NCI-H2107 (cell line): ENCODE data around the gene IPPK.
"Not testable (repeated sequence)": the region's sequence is repeated elsewhere in the genome, so short reads cannot be mapped to it uniquely, and the experiment has no call there.

Experiments used
- DNase-seq: peaks from one replicate; lab custom pipeline; 2025; lab: John Stamatoyannopoulos, UW

The IPPK gene

GRCh38 chr9:92638621-92639101, 31.3 kb downstream of the IPPK start:
- no peak for DNase-seq

- DNase-seq, result no peak
Observed at GRCh38 chr9:92637886-92638620, 31.9 kb downstream of the IPPK start.

DNA sequence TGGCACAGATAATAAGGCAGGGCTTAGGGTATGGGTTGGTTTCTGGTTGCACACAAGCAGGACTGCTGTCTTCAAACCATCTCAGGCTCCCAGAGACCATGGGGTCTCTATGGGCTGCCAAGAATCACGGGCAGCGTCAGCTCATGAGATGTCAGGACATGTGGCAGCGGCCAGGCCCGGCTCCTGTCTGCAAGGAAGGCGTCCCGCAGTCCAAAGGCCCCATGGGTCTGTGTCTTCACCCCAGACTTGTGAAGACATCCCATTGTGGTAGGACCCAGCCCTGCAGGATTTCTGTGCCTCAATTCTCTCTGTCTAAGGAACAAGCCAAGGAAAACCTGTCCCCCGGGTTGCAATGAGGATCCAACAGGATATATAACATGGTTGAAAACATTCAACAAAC, 32.6 kb downstream of the IPPK start:
- no peak for DNase-seq

- no peak for DNase-seq
Observed at GRCh38 chr9:92636627-92637026, 33.3 kb downstream of the IPPK start.

DNA sequence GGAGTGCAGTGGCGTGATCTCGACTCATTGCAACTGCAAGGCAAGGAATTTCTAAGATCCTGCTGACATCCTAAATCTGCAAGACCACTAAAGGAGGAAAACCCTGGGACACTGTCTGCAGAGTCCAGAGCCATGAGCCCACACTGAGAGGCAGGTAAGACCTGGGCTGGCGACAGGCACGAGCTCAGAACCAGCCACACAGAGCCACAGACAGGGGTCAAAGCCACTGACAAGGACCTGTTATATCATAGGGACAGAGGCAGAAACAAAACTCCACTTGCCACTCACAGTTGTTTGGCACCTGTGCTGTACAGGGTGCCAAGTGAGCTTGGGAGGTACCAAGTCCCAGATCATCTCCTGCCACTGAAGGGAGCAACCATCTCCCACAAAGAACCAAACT, 34.2 kb downstream of the IPPK start:
- no peak for DNase-seq

DNA sequence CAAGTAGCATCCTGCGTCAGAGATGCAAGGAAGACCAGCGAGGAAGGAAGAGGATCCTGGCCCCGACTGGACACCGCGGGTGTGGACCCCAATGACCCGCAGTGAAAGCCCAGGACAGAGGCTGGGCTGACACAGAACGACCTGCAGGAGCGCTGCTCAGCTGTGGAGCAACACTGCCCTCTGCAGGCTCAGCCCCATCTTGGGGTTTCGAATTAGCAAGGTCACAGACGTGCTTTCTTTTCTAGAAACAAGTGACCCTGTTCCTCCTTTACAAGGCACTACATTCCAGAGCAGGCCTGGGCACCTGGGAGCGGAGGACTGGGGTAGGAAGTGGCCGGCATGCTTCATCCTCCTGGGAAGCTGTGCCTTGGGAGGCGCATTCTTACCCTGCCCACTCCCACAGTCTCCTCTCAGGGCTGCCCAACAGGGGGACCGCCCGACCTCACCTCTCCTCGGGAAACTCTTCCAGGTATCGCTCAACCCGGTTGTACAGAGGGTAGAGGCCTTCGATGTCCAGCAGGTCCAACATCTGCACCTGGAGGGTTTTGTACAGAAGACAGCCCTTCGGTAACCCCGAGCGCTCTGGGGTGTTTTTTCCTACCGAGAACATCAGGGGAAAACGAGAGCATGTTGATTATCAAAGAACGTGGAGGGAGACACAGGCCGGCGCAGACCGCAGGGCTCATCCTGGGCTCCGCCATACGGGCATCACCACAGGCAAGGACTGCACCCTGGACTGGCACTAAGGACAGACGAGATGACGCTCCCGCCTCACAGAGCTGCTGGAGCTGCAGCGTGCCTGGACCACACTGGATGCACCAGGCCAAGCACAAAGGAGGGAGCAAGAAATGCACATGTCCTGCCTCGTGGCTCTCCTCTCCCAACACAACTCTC, 35.0 kb downstream of the IPPK start:
- no peak for DNase-seq

DNA sequence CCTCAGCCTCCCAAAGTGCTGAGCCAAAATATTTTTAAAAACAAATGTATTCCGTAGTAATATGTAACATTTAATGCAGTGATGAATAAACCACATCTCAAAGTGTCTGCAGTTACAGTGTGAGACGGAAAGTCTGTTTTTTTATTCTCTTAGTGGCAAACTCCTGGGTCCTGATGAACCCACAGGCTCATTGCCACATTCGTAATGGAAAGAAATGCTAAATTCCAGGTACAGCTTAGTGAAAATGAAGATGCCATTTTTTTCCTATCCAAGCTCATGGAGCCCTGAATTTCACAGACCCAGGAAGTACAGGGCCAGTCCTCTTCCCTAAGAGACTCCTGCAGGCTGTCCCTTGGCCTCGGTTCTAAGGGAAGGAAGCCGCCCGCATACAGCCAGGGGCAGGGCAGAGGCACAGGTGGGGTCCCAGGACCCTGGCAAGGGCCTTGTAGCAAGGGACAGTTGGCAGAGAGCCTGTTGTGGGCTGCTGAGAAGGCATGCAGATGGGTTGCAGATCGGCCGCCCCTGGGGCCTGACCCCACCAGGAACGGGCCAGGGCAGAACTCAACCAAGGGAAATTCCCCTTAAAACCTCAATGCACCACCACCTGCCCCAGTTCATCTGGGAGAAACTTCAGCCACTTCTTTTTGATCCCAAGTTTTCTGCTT, 36.2 kb downstream of the IPPK start:
- no peak for DNase-seq

GRCh38 chr9:92632641-92633040, 37.3 kb downstream of the IPPK start:
- DNase-seq, result no peak

DNA sequence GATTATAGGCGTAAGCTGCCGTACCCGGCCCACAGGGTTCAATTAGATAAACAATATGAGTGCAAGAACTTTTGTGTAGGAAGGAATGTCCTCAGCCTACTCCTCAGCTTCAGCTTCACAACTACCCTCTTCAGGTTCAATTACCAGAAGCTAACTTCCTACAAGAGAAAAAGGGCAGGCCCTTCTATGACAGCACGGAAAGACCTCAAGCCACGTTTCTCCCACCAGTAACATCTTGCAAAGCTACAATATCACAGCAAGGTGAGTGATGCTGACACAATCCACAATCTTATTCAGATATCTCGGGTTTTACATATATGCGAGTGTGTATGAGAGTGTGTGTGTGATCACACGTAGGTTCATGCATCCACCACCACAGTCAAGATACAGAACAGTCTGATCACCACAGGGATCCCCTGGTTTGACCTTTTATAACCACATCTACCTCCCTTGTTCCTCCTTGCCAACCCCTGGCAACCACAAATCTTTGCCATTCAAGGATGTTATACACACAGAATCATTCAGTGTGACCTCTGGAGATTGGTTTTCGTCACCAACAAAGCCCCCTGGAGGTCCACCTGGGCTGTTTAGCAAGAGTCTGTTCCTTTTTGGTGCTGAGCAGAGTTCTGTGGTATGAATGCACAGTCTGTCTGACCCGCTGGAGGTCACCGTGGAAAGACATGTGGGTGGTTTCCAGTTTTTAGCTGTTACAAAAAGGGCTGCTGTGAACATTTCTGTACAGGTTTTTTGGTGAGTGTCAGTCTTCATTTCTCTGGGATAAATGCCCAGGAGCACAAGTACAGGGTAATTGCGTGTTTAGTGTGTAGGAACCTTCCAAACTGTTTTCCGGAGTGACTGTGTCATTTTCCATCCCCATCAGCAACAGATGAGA, 38.2 kb downstream of the IPPK start:
- no peak for DNase-seq

DNA sequence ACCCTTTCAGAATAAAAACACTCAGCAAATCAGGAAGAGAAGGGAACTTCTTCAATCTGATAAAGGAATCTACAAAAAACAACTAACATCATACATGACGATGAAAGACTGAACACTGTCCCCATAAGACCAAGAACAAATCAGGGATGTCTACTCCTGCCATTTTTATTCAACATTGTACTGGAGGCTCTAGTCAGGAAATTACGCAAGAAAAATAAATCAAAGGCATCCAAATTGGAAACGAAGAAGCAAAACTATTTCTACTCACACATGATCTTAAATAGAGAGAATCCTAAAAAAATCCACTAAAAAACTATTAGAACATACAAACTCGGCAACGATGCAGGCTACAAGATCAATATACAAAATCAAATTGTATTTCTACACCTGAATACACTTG, 42.3 kb downstream of the IPPK start:
- no peak for DNase-seq

DNA sequence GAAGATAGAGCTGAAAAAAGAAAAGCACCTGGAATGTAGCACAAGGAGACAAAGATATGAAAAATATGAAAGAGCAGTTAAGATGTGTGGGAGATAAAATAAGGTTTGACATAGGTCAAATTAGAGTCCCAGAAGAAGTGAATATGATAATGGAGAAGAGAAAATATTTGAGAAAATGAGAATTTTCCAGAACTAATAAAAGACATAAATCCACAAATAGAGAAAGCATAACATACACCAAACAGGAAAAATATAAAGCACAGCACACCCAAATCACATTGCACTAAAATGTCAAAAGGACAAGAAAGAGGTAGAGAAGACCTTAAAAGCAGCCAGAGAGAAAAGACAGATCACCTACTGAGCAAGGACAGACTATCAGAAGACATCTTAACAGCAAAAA, 43.4 kb downstream of the IPPK start:
- no peak for DNase-seq

GRCh38 chr9:92623936-92624335, 46.0 kb downstream of the IPPK start:
- DNase-seq, result not testable (repeated sequence)

- no peak for DNase-seq
Observed at GRCh38 chr9:92620845-92621244, 49.1 kb downstream of the IPPK start.

DNA sequence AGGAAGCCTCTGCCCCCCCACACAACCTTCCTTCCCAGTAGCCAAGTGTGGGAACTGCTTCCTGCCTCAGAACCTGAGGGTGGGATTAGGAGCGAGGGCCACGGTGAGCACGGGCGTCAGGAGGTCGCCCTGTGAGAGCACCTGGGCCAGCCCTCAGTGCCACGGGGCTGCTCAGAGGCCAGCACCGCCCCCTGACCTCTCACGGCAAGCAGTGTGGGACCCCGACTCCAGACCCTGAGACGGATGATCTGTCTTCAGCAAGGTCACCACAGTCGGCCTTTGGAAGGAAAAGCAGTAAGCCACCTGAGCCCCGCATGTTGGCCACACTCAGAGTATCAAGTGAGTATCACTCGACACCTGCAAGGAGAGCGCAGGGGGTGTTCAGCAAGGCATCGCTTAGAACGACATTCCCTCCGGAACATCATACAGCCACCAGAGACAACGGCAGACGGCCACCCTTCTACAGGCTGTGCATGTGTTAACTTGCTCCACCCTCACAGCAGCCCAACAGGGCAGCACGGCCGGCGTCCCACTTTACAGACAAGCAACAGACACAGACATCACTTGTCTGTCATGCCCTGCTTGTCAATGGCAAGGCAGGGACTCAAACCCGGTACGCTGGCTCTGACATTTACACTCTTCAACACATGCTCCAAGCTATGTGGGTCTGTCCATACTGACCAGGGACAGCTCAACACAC, 50.2 kb downstream of the IPPK start:
- DNase-seq, result no peak

GRCh38 chr9:92618633-92619225, 51.2 kb downstream of the IPPK start:
- no peak for DNase-seq

DNA sequence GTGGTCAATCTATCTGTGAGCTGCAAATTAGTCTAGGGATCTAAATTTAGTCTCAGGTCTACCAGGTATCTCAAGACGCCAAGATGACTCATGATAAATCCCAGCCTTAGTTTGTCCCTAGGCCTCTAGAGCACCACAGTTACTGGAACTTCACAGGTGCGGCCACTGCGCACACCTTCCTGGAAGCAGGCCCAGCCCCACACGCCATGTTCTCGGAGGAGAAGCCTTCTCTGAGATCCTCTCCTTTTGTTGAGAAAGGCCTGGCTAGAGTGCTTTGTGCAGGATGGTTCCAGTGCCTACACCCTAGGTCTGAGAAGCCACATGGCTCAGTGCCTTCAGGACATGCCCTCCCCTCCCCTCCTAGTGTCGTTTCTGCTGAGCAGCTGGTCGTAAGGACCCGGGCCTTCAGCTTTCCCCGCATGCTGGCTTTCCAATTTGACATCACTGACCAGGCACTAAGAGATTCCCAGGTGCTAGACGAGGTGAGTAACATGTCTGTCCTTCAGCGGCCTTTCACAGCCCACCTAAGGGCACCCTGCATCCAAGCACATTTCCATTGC, 51.9 kb downstream of the IPPK start:
- DNase-seq, result no peak

DNA sequence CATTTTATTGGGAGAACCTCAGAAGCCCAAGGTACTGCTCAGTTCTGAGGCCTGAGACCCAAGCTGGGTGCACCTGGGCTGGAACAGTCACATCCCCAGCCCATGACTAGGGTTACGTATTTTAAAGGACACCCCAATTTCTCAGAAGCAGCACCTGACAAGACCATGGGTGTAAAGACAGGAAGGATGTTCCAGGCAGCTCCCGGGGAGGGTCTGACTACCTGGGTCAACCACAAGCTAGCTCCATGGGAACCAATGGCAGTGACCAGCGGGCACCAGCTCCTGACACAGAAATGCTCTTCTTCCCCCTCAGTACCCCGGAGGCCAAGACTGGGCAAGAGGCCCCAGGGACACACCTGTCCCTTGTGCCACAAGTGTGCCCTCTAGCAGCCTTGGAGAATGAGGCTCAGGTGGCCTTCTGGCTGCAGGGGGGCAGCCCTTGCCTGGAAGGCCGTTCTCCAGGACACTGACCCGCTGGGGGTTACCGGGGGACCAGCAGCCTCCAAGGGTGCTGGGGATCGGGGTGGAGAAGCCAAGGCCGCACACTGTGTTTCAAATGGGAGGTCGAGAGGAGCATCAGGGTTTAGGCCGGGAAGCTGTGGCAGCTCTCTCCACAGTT, 52.6 kb downstream of the IPPK start:
- no peak for DNase-seq

- DNase-seq, result no peak
Observed at GRCh38 chr9:92616655-92617111, 53.2 kb downstream of the IPPK start.

DNA sequence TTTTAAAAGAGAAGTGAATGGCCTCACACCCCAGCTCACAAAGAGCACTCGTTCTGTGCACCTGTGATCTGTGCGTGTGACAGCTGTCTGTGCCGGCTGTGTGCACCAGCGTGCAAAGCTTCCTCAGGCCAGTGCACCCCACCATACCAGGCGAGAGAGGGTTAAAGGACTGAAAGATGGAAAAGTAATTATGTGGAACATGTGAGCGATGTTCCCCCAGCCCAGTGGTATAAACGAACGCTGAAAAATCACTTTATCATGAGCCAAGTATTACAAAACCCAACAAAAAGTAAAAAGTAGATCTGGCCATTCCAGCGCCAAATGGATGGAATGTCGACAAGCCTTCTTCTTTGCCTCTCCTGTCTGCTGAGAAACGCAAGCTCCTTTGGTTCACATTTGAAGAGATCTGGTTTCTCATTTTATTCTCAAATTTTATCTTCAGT, 53.7 kb downstream of the IPPK start:
- no peak for DNase-seq

DNA sequence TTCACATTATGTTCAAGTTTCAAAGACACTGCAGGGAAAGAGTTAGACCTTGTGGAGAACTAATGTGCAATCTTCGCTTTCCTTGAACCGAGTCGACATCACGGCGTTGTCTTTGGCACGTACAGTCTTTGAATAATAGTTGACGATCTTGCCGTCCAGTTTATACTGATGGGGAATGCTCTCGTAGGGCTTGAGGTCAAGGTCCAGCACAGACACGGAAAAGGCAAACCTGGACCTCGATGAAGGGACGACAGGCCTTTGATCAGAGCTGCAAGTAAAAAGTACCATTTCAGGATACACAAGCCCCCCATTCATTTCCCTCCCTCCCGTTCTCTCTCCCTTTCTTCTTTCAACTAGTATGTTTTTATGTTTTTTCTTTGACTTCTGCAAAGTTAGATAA, 54.1 kb downstream of the IPPK start:
- DNase-seq, result no peak
